Erythroblast (primary cell): ENCODE data around the gene BICC1.

Experiments
- DNase-seq, 2 experiments: peaks; one replicate each; lab custom pipeline; 2025; lab: John Stamatoyannopoulos, UW
- GATA1 ChIP-seq: IDR thresholded peaks from 2 replicates; pipeline ENCODE4 v1.6.1; 2011; ENCODE audit warnings: low read depth, mild to moderate bottlenecking, control low read depth, low read length, moderate library complexity
- POLR2A ChIP-seq: IDR thresholded peaks from 2 replicates; pipeline ENCODE4 v1.6.1; 2011; ENCODE audit warnings: mild to moderate bottlenecking, low read length

BICC1 gene

DNA sequence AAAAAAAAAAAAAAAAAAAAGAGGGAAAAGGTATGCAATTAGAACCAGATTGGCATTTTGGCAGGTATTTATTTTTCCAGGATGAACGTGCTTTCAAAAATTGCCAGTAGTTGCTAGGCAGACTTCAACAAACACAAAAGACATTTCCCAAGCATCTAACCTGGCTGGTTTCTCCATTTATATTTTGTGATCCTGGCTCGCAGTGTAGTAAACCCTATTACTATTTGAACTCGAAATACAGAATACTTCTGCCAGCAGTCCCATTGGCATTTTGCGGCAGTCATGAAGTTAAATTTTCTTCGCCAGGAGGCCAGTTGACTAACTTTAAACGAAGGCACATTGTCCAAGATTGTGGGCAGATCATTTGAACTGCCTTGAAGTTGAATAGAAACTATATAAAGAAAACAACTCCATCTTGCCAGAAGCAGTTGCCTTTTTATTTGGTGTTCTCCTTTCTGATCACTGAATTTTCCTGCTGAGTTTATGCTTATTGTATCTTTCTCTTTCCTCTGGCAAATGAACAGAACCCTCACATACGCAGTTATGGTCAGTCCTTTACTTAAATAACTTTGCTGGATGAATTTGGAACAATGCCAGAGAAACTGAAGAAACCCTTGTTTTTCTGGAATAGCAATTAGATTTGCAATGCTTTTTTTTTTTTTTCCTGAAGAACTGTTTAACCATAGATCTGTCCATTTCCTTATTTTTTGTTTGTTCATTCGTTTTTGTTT, 132.9 kb downstream of the BICC1 start:
- no peak for TF ChIP-seq POLR2A
- TF ChIP-seq GATA1, result no peak

GRCh38 chr10:58647376-58648112, 134.9 kb downstream of the BICC1 start:
- no peak for DNase-seq
- no peak for TF ChIP-seq POLR2A
- TF ChIP-seq GATA1, result no peak

More for the DNA sequence above, 132.9 kb downstream of the BICC1 start:
- no peak for DNase-seq

DNA sequence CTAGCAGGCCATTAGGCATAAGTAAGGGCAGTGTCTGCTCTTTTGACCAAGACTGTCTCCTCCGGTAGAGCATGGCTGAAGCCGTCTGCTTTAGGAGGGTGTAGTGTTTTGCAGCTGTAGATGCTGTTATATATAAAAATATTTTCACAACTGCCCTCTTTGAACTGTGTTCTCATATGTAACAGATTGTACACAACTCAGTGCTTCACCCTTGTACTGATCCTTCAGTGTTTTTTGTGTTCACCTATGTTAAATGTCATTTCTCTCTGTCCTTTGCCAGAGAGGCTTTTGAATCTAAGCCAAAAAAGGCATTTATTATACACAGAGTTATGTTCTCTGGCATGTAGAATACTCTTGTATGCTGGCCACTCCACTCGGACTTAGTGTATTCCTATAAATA, 135.5 kb downstream of the BICC1 start:
- DNase-seq, result no peak
- no peak for TF ChIP-seq POLR2A
- TF ChIP-seq GATA1, result no peak

GRCh38 chr10:58651040-58651439, 138.4 kb downstream of the BICC1 start:
- TF ChIP-seq GATA1 (no peak), POLR2A (no peak)
- DNase-seq, result no peak

GRCh38 chr10:58651742-58652141, 139.1 kb downstream of the BICC1 start:
- no peak for TF ChIP-seq GATA1
- no peak for TF ChIP-seq POLR2A
- DNase-seq, result no peak

- no peak for DNase-seq
- no peak for TF ChIP-seq POLR2A
- no peak for TF ChIP-seq GATA1
These were observed 140.5 kb downstream of the BICC1 start for GRCh38 chr10:58653139-58653538.

DNA sequence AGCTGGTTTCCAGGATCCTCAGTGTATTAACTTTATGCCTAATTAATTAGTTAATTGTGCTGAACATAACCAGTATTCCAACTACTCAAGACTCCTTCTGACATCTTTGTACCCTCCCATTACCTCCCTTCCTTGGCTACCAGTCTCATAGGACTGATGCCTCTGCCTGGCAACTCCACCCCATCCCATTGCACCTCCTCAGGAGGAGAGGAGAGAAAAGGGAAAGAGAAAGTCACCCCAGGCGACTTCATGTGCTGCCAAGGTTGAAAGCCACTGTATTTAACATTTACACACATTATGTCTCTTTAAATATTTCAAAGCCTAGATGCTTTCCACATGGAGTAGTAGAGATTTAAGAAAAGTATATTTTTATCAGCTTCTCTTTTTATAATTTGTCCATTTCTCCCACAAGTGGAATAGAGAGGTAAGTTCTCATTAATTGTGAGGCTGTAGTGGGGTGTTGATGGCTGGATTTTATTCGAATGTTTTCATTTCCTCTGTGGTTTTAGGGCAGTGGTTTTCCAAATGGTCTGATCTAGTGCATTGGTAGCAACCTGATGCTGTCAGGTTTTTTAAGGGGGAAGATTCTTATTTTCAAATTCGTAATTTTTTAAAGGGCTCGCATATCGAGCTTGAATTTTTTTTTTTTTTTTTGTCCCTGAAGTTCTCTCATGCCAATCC, 148.0 kb downstream of the BICC1 start:
- TF ChIP-seq GATA1, result no peak
- TF ChIP-seq POLR2A, result no peak
- no peak for DNase-seq

DNA sequence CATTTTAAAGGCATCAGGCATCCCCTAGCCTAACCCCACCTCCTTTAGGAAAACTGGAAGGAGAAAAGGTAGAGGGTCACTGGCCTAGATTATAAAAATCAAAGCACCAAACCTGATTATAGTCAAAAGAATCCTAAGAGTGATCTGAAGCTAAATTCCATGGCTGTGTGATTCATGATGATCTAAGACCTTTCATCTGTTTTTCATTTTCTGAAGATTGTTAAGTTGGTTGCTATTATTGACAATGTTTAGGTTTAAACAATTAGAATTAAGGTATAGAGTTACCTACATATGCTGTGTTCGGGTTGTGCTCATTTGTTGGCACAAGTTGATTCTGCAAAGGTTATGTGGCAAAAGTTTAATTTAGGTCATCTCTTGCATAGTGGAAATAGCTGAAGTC, 148.7 kb downstream of the BICC1 start:
- TF ChIP-seq GATA1, result no peak
- no peak for TF ChIP-seq POLR2A
- DNase-seq, result no peak

- TF ChIP-seq POLR2A (no peak), GATA1 (no peak)
- DNase-seq, result no peak
These were observed 149.2 kb downstream of the BICC1 start for GRCh38 chr10:58661902-58662301.

DNA sequence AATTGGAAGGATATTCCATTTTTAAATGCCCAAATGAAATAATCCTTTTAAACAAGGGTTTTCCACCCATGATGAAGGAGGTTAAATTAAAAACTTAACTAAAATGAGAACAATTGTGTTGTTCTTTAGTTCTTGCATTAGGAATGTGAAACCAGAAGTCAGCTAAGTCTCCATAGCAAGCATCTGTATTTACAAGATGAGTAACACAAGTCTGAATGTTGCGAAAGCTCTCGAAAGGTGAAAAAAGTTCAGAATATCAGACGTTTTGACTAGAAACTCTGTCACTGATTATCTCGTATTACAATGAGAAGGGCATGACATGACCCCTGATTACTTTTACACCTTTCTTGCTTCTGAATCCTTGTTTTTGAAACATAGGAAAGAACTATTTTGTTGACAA, 149.6 kb downstream of the BICC1 start:
- no peak for TF ChIP-seq GATA1
- no peak for TF ChIP-seq POLR2A
- no peak for DNase-seq

GRCh38 chr10:58665361-58665760, 152.7 kb downstream of the BICC1 start:
- no peak for TF ChIP-seq POLR2A
- no peak for DNase-seq

DNA sequence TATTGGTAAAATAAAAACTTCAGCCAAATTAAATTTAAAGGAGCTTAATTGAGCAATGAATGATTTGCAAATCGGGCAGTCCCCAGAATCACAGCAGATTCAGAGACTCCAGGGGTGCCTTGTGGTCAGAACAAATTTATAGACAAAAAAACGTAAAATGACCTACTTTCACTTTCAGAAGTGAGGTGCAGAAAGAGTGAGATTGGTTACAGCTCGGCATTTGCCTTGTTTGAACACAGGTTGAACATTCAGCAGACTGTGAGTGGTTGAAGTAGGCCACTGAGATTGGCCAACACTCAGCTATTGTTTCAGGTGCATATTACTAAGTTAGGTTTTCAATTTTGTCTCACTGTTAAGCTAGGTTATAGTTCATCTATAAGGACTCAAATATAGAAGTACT, 153.4 kb downstream of the BICC1 start:
- DNase-seq, result no peak

GRCh38 chr10:58667658-58668310, 155.1 kb downstream of the BICC1 start:
- TF ChIP-seq GATA1 (no peak), POLR2A (no peak)
- DNase-seq, result no peak

More for the DNA sequence above, 153.4 kb downstream of the BICC1 start:
- TF ChIP-seq GATA1 (no peak), POLR2A (no peak)

GRCh38 chr10:58672845-58673244, 160.2 kb downstream of the BICC1 start:
- DNase-seq, result no peak
- TF ChIP-seq GATA1 (no peak), POLR2A (no peak)
